Neural progenitor cell (in vitro differentiated cells): ENCODE results near the gene LMCD1. TPM values are rescaled to one million over a fixed set of nuclear protein-coding genes. Genes with fewer than 3 reads are reported as not detected.

Source experiments
- DNase-seq: peaks from one replicate; pipeline ENCODE4 v3.0.0-alpha.2; 2016; ENCODE audit warnings: low spot score
- H2AFZ ChIP-seq: fragments of 200-600 bp; sonication (generic); replicated peaks from 2 replicates; pipeline ENCODE4 v1.6.1; 2016; ENCODE audit warnings: antibody characterized with exemption
- H3F3A ChIP-seq: fragments of 200-600 bp; sonication (generic); 2 replicates; pipeline ENCODE4 v1.6.1; 2016; ENCODE audit warnings: antibody characterized with exemption, low read depth
- H3K27ac ChIP-seq: fragments of 200-600 bp; sonication (generic); 2 replicates; pipeline ENCODE4 v1.5.1; 2016; ENCODE audit warnings: mild to moderate bottlenecking
- H3K27me3 ChIP-seq: fragments of 200-600 bp; sonication (generic); 2 replicates; pipeline ENCODE4 v1.6.1; 2016; ENCODE audit warnings: mild to moderate bottlenecking, moderate library complexity
- H3K36me3 ChIP-seq: fragments of 200-600 bp; sonication (generic); 2 replicates; pipeline ENCODE4 v1.5.1; 2016
- H3K4me1 ChIP-seq: fragments of 200-600 bp; sonication (generic); 2 replicates; pipeline ENCODE4 v1.6.1; 2016; ENCODE audit warnings: mixed run types
- H3K4me2 ChIP-seq: fragments of 200-600 bp; sonication (generic); 2 replicates; pipeline ENCODE4 v1.6.1; 2016
- H3K4me3 ChIP-seq: fragments of 200-600 bp; sonication (generic); 2 replicates; pipeline ENCODE4 v1.5.1; 2016
- H3K79me2 ChIP-seq: fragments of 200-600 bp; sonication (generic); 2 replicates; pipeline ENCODE4 v1.6.1; 2016; ENCODE audit warnings: low read depth
- H3K9ac ChIP-seq: fragments of 200-600 bp; sonication (generic); 2 replicates; pipeline ENCODE4 v1.6.1; 2016
- H3K9me3 ChIP-seq: fragments of 200-600 bp; sonication (generic); 2 replicates; pipeline ENCODE4 v1.5.1; 2016; ENCODE audit warnings: low read depth
- H4K20me1 ChIP-seq: fragments of 200-600 bp; sonication (generic); 2 replicates; pipeline ENCODE4 v1.6.1; 2016; ENCODE audit warnings: low read depth
- H3K27ac Mint-ChIP-seq: 3 replicates; pipeline ENCODE4 v1.8.0; 2021; ENCODE audit warnings: mixed read lengths
- H3K27me3 Mint-ChIP-seq: 2 replicates; pipeline ENCODE4 v1.8.0; 2022; ENCODE audit warnings: low read depth, mild to moderate bottlenecking, inconsistent platforms, moderate library complexity, mixed read lengths; ENCODE audit not compliant: insufficient read depth
- H3K36me3 Mint-ChIP-seq: 3 replicates; pipeline ENCODE4 v1.8.0; 2021; ENCODE audit warnings: mixed read lengths
- H3K4me1 Mint-ChIP-seq: 3 replicates; pipeline ENCODE4 v1.8.0; 2021; ENCODE audit warnings: mixed read lengths
- H3K4me3 Mint-ChIP-seq: 3 replicates; pipeline ENCODE4 v1.8.0; 2021; ENCODE audit warnings: mild to moderate bottlenecking, moderate library complexity, mixed read lengths
- H3K9me3 Mint-ChIP-seq: 3 replicates; pipeline ENCODE4 v1.8.0; 2020; ENCODE audit warnings: mixed read lengths
- CTCF ChIP-seq: fragments of 200-600 bp; sonication (generic); IDR thresholded peaks from 2 replicates; pipeline ENCODE4 v1.5.1; 2017; ENCODE audit warnings: antibody characterized with exemption, mild to moderate bottlenecking
- EZH2 ChIP-seq: fragments of 200-600 bp; sonication (generic); IDR thresholded peaks from 2 replicates; pipeline ENCODE4 v1.6.1; 2017; ENCODE audit warnings: antibody characterized with exemption, mild to moderate bottlenecking, moderate library complexity
- EZH2phosphoT487 ChIP-seq: fragments of 200-600 bp; sonication (generic); IDR thresholded peaks from 2 replicates; pipeline ENCODE4 v1.6.1; 2017; ENCODE audit warnings: antibody characterized with exemption
- total RNA-seq: library from RNA; depleted of rRNA; stranded (reverse); fragments of >200 nt; gene quantifications from 2 replicates; pipeline ENCODE4 v1.2.3, GENCODE V29; 2015; ENCODE audit warnings: low replicate concordance

The LMCD1 gene
- total RNA-seq, 1 donor from 2014 or later, result not detected

DNA sequence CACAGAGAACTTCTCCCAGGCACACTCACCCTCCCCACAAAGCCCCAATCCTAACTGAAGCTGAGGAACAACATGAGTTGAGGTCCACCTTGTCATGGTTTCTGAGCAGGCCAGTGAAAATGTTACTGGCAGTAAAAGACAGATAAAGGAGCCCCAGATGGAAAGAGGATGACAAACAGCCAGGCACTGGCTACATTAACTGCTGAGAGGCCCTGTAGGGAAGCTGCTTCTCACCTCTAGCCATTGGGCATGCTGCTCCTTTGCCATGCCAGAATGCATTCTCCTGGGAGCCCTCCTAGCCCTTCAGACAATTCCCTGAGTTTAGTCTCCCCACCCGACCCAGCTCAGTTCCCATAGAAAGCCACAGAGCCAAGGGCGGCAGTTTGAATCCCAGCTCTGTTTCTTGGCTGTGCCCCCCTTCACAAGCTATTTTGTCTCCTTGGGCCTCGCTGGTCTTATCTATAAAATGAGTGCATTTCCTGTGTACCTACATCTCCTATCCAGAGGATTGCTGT lies 60.5 kb downstream of the LMCD1 start:
- no peak for TF ChIP-seq CTCF
- no peak for TF ChIP-seq EZH2phosphoT487
- TF ChIP-seq EZH2, result no peak
- Mint-ChIP-seq H3K36me3 (peaks cover 7% of the 10 kb centered on the region), H3K27ac (no peak overlapping the region), H3K4me3 (no peak overlapping the region), H3K9me3 (peaks cover 2% of the 10 kb centered on the region), H3K4me1 (peaks cover 12% of the 10 kb centered on the region), H3K27me3 (no peaks in the 10 kb centered on the region)
- Histone ChIP-seq H4K20me1 (no peaks in the 10 kb centered on the region), H3K79me2 (no peaks in the 10 kb centered on the region), H3K4me1 (peaks cover 4% of the 10 kb centered on the region), H3K27me3 (no peaks in the 10 kb centered on the region), H3K9ac (no peak overlapping the region), H3F3A (no peaks in the 10 kb centered on the region), H2AFZ (no peak overlapping the region), H3K9me3 (no peaks in the 10 kb centered on the region), H3K27ac (no peak overlapping the region), H3K4me2 (no peak overlapping the region), H3K36me3 (no peaks in the 10 kb centered on the region), H3K4me3 (no peak overlapping the region)
- DNase-seq, result no peak

DNA sequence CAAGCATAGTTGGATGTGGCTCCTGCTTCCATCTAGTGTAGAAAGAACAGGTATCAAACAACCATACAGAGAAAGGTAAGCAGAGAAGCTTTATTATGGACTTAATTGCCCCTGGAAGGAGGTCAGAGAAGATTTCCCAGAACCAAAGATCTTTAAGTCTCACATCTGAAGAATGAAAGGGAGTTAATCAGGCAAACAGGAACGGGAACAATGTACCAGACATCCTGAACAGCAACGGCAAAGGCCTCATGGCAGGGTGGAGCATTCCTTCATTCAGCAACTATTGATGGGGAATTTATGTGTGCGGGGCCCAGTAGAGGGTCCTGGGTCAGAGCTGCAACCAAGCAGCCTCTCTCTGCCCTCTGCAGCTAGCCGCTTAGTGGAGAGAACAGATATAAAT lies 61.5 kb downstream of the LMCD1 start:
- H3K27ac ChIP-seq, result no peak overlapping the region
- no peak overlapping the region for H3K4me2 ChIP-seq
- H3K9ac ChIP-seq, result no peak overlapping the region
- Mint-ChIP-seq H3K4me1 (peaks cover 12% of the 10 kb centered on the region), H3K27ac (peak overlapping the region; percentile 39), H3K27me3 (no peaks in the 10 kb centered on the region), H3K4me3 (no peak overlapping the region), H3K36me3 (peaks cover 7% of the 10 kb centered on the region), H3K9me3 (peaks cover 2% of the 10 kb centered on the region)
- no peaks in the 10 kb centered on the region for H3F3A ChIP-seq
- no peak overlapping the region for H3K4me3 ChIP-seq
- TF ChIP-seq EZH2phosphoT487, result no peak
- no peak for TF ChIP-seq EZH2
- TF ChIP-seq CTCF, result no peak
- DNase-seq, result peak; percentile 35
- H2AFZ ChIP-seq, result no peak overlapping the region
- no peaks in the 10 kb centered on the region for H3K9me3 ChIP-seq
- H4K20me1 ChIP-seq, result no peaks in the 10 kb centered on the region
- no peaks in the 10 kb centered on the region for H3K27me3 ChIP-seq
- H3K36me3 ChIP-seq, result no peaks in the 10 kb centered on the region
- H3K4me1 ChIP-seq, result peaks cover 4% of the 10 kb centered on the region
- H3K79me2 ChIP-seq, result no peaks in the 10 kb centered on the region

DNA sequence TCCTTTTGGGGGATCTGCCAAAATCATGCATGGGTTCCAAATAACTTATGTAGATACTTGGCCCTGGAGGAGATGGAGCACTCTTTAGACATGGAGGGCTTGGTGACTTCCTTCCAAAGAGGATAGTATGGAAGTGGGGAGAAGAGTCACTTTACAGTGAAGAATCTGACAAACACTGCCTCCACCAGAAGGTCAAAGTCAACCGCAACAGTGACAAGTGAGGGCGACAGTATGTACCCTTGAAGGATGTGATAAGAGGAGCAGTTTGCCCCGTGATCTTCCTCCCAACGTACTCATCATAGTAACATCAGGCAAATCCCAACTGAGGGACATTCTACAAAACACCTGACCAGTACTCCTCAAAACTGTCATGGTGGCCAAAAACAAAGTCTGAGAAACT lies 62.0 kb downstream of the LMCD1 start:
- Mint-ChIP-seq H3K4me1 (peaks cover 12% of the 10 kb centered on the region), H3K36me3 (peaks cover 3% of the 10 kb centered on the region), H3K9me3 (peaks cover 2% of the 10 kb centered on the region), H3K27me3 (no peaks in the 10 kb centered on the region), H3K27ac (no peak overlapping the region), H3K4me3 (no peak overlapping the region)
- Histone ChIP-seq H3K9ac (no peak overlapping the region), H3K9me3 (no peaks in the 10 kb centered on the region), H2AFZ (no peak overlapping the region), H3K4me3 (no peak overlapping the region), H3K27ac (no peak overlapping the region), H3F3A (no peaks in the 10 kb centered on the region), H4K20me1 (no peaks in the 10 kb centered on the region), H3K79me2 (no peaks in the 10 kb centered on the region), H3K27me3 (no peaks in the 10 kb centered on the region), H3K4me1 (peaks cover 4% of the 10 kb centered on the region), H3K4me2 (no peak overlapping the region), H3K36me3 (no peaks in the 10 kb centered on the region)
- DNase-seq, result no peak
- TF ChIP-seq EZH2 (no peak), CTCF (no peak), EZH2phosphoT487 (no peak)
